COR-L47 (cell line): ENCODE results near the gene C16orf92.

ENCODE experiments used
- DNase-seq: peaks from one replicate; lab custom pipeline; 2025; lab: John Stamatoyannopoulos, UW

The C16orf92 gene

DNA sequence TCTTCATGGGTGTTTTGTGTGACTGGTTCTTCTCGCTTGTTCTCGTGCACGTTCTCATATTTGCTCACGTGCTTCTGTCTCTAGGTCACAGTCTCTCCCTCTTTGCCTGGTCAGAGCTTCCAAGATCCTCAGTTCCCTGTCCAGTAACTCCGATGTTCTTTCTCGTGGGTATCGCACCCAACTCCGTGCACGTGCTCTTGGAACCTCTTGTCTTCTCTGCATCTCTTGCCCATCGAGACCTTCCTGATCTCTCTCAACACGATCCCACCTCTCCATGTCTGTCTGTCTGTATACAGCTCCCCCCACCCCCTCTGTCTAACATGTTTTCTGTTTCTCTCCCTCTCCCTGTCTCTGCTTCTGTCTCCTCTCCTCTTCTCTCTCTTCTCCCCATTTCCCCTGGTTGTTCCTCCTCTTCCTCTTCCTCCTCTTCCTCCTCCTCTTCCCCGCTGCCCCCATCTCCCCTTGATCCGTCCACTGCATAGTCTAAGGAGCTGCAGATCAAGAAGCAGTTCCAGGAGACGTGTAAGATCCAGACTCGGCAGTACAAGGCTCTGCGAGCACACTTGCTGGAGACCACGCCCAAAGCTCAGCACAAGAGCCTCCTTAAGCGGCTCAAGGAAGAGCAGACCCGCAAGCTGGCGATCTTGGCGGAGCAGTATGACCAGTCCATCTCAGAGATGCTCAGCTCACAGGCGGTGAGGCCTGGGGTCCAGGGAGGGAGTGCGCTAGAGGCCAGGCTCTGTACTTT, 33.7 kb upstream of the C16orf92 start:
- DNase-seq, result no peak

DNA sequence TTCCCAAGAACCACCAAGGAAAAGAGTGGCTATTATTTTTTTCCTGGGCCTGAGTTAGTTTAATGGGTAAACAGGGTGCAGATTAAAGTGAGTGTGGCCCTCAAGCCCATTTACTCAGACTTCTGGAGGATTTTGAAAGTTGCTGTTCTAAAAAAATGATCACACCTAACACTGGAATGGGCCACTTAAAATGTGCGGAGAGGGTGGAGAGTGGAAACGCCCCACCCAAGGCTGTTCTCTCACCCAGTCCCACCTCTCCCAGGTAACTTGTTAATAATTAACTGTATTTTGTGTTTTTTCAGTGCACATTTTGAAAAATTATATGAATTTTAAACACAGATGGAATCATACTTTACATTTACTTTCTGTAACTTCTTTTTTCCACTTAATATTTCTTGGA, 33.0 kb upstream of the C16orf92 start:
- DNase-seq, result no peak

DNA sequence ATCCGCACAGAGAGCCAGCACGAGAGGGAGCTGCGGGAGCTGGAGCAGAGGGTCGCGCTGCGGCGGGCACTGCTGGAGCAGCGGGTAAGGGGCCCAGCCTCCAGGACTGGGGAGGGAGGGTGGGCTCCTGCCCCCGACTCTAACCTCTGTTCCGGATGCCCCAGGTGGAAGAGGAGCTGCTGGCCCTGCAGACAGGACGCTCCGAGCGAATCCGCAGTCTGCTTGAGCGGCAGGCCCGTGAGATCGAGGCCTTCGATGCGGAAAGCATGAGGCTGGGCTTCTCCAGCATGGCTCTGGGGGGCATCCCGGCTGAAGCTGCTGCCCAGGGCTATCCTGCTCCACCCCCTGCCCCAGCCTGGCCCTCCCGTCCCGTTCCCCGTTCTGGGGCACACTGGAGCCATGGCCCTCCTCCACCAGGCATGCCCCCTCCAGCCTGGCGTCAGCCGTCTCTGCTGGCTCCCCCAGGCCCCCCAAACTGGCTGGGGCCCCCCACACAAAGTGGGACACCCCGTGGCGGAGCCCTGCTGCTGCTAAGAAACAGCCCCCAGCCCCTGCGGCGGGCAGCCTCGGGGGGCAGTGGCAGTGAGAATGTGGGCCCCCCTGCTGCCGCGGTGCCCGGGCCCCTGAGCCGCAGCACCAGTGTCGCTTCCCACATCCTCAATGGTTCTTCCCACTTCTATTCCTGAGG, 32.0 kb upstream of the C16orf92 start:
- DNase-seq, result no peak

DNA sequence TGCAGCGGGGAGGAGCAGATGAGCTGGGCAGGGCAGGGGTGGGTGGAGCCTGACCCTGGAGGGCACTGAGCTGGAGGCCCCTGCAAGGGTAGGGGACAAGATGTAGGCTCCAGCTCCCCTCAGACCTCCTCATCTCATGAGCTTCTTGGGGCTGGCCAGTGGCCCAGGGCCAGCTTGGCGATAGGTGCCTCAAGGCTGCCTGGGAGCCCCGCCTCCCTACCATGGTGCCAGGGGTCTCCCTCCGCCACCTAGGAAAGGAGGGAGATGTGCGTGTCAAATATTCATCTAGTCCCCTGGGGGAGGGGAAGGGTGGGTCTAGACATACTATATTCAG, 31.5 kb upstream of the C16orf92 start:
- DNase-seq, result no peak

DNA sequence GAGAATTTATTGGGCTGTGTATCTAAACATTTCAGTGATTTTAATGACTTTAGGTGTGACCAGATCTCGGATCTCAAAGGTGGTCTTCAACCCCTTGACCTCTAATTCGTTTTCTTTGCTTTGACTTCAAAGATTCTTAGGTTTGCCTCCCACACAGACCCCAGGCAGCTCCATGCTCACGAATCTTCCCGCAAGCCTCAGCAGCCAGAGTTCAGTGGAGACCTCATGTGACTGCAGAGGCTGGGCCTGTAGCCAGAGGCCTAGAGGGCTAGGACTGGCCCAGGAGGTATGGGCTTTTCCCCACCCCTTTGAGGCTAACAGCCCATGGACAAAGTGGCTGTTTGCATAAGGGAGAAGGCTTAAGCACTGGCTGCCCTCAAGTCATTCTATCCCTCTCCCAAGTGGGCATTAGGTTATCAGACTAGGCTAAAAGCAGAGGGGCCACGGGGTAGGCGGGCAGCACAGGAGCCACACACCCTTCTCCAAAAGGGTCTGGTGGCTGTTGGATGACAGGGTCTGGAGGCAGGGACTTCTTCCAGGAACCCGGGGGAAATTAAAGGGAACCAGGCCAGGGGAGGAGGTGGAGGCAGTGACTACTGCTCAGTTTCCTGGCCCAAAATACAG, 30.5 kb upstream of the C16orf92 start:
- no peak for DNase-seq

DNA sequence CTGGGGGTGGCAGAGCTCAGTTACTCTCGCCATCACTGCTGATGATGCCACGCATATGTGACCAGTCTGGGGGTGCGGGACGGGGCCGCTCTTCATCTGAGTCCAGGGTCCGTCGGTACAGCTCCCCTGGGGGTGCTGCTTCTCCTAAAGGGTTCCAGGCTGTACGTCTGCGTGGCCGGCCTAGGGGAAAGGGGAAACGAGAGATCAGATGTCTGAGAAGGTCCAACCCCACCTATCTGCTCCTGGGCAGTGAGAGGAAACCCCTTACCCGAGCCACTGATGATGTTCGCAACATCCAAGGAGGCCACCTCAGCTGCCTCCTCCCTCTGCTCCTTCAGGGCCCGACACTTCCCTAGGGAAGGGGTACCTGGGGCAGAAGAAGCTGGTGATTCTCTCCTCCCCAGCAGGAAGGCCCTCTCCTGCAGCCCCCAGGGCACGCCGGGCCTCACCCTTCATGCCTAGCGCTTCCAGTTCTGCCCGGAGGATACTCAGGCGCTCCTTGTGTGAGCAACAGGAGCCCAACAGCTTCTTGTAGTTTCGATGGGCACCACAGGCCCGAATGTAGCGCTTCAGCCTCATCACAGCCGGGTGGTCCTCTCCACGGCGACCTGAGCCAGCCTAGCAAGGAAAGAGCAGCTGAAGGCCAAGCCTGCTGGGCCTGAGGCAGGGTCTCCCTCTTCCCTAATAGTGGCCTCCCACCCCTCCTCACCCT, 29.7 kb upstream of the C16orf92 start:
- DNase-seq, result no peak

DNA sequence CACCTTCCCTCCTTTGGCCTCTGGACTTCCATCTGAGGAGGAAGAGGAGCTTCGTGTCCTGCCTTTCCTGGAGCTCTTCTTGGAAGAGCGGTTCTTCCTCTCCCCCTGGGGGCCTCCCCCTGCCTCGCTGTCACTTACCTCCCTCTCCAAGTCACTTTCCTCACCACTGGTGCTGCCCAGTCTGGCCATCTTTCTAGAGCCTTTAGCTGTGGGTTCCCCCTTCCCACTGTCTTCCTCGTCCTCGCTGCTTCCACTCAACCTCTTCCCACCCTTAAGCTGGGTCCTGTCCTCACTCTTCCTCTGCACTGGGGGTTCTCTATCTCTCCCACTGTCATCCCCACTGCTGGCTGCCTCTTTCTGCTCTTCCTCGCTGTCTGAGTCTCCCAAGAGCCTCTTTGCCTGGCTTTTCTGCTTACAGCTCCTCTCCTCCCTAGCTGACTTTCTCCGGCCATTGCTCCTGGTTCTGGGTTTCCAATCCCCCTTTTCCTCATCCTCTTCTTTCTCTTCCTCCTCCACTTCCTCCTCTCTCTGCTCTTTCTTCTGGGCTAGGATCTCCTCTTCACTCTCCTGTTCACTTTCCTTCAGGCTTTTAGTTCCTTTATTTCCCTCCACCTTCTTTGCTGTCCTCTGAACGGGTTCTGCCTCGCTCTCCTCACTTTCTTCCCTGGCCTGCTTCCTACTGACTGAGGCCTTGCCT, 28.9 kb upstream of the C16orf92 start:
- DNase-seq, result no peak

DNA sequence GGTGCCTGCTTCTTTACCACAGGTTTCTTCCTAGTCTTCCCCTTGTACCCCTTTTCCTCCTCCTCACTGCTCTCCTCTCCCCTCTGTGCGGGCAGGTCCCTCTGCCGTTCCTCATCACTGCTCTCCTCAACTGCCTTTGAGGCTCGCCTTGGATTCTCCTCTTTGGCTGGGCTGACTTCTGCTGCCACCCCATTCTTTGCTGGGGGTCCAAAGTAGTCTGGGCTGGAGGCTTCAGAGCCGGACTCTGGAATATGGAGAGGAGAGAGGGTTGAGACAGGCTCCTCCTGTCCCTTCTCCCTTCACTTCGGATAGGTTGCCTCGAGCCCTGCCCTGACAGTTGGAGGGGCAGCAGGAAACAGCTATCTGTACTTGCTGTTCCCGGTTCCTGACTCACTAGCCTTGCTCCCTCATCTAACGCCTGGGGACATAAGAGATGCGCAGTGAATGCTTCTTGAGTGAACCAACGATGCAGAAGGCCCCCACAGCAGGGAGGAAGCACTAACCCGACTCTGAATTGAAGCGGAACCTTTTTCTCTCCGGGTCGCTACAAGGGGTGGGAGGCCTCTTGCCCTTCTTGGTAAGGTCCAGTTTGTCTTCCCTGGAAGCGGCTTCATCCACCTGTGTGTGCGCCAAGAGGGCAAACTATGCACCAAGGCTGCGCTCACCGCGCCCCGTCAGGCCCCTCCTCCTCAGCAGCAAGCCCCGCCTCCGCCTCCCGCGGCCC, 28.2 kb upstream of the C16orf92 start:
- DNase-seq, result no peak

DNA sequence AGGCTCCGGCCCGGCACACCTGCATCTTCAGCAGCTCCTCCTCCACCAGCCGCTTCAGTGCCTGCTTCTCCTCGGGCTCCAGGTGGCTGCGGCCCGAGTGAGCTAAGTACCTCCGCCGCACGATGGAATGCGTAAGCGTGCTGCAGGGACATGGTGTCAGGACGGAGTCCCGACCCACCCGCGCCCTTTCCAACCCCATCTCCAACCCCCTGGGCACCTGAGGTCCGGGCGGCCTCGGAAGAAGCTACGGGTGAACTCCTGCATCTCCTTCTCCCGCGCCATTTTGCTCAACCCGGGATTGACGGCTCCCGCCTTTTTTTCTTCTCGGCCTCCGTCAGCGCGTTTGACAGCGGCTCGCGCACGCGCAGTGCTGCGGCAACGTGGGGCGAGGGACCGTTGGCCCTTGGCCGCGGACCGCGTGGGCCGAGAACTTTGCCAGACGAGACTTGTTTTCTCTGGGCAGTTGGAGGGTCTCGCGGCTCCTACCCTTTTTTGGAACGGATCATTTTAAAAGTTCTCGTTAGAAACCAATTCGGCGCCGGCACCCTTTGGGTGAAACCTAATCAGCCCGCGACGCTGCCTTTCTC, 27.6 kb upstream of the C16orf92 start, which contains the start of gene HIRIP3:
Gene HIRIP3, minus strand, starts transcription at position 294 of the 587 bp plus-strand sequence. Its CDS starts 12 bp downstream, at position 282.
- peak; percentile 88 for DNase-seq

DNA sequence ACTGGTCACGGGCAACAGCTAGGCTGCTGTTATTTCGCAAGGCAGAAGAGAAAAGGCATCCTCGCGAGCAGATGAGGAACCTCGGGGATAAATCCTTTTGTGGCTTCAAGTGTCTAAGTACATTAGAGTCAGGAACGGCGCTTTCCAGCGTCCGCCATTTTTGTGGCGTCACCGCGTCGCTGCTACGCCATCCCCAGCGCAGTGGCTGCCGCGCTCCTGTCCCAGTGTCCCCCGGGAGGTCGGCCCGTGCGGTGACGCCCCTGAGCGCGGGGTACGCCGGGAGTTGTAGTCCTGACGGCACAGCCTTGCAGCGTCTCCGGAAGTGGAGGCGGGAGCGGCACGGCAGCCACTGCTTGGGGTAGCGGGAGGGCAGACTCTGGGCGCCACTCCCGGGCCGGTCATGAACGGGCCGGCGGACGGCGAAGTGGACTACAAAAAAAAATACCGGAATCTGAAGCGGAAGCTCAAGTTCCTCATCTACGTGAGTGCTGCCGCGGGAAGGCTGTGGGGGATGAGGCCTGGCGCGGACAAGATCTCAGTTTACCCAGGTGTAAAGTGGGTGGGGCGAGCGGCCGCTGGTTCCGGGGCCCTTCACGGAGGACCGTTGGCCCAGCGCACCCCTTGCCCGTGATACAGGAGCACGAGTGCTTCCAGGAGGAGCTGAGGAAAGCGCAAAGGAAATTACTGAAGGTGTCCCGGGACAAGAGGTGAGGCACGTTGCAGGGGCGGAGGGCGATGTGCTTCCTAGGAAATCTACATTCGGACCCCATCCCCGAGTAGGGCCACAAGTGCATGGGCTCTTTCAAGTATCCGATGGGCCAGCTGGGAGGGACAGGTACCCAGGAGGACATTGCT, 26.9 kb upstream of the C16orf92 start, which contains the start of gene INO80E:
Gene INO80E, plus strand, starts transcription at position 331 of the 855 bp plus-strand sequence. Its CDS starts 70 bp downstream, at position 401.
- DNase-seq, result peak; percentile 95

DNA sequence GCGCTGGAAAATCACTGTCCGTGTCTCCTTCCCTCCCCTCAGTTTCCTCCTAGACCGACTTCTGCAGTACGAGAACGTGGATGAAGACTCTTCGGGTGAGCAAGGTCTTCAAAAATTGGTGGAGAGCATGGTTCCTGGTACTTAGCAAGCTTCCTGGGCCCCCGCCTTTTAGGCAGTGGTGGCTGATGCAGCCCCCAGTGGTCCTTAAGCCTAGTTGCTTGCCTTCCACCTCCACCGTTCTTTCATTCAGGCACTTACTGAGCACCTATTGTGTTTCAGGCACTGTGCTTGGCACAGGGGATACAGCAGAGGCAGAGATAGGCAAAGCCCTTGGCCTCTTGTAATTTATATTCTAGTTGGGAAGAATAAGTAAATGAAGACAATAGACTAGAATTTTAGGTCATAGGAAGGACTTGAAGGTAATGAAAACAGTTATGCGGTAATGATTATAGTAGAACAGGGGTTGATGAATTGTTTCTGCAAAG, 26.2 kb upstream of the C16orf92 start:
- DNase-seq, result no peak

DNA sequence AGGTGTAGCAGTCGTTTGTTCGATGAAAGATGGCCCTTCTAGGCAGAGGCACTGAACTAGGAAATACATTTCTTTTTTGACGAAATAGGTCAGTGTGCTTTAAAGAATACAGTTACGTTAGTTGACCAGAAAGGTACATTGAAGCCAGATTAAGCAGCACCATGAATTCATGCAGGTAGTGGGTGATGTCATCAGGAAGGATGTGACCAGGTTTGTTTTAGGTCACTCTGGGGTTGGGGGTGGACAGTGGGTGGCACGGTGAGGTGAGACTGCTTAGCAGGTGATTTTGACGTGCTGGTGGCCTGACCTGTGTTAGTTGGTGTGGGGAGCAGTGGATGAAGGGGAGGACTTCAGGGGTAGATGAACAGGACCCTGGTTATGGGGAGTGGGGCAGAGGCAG, 23.4 kb upstream of the C16orf92 start:
- DNase-seq, result no peak

DNA sequence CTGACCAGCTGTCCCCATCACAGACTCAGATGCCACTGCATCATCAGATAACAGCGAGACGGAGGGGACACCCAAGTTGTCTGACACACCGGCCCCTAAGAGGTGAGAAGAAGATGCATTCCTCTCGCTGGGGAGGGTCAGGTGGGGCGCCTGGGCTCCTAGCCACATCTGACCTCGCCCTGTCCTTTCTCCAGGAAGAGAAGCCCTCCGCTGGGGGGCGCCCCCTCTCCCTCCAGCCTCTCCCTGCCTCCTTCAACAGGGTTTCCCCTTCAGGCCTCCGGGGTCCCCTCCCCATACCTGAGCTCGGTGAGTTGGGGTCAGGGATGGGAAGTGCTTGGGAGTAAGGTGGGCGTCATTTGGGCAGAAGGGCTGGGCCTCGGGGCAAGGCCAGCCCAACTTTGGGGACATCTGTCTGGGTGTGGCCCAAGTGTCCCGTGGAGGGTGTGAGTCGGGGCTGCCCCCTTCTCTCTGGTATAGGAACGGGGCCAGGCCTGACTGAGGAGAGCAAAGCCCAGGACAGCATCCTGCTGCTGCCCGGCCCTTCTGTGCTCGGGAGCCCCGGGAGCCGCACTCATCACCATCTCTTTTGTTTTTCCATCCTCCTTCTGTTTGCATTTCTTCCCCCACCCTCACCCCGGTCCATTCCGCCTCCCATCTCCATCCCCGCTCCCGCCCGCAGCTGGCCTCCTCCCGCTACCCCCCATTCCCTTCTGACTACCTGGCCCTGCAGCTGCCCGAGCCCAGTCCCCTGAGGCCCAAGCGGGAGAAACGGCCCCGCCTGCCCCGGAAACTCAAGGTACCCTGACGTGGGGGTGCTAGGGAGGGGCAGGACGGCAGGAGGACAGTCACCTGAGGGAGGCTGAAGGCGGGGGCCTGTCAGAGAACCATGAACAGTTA, 22.0 kb upstream of the C16orf92 start:
- no peak for DNase-seq

DNA sequence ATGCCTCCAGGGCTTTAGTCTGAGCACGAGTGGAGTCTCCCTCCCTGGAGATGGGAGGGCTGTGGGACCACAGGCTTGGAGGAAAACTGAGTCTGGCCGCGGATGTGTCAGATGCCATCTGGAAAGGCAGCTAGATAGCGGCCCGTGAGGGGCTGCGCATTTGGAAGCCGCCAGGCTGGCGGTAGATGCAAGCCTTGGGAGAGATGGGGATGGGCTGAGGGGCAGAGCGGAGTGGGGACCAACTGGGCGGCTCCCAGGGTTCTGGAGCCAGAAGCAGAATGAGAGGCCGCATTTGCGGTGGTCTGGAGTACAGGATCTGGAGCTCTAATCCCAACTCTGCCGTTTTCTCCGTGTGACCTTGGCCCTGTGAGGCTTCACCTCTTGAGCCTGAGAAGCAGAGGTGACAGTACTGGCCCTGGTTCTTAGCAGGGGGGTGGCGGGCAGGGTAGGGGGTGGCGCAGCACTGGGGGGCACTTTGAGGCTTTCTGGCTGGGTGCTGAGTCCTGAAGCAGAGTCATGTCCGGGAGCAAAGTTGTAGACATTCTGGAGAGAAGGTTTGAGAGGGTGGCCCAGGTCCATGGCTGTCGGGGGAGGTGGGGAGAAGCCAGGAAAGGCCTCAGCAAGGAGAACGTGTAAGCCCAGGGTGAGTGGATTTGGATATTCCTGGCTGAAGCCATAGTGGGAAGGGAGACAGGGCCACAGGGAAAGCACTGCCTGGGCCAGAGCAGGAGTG, 20.2 kb upstream of the C16orf92 start:
- DNase-seq, result no peak

DNA sequence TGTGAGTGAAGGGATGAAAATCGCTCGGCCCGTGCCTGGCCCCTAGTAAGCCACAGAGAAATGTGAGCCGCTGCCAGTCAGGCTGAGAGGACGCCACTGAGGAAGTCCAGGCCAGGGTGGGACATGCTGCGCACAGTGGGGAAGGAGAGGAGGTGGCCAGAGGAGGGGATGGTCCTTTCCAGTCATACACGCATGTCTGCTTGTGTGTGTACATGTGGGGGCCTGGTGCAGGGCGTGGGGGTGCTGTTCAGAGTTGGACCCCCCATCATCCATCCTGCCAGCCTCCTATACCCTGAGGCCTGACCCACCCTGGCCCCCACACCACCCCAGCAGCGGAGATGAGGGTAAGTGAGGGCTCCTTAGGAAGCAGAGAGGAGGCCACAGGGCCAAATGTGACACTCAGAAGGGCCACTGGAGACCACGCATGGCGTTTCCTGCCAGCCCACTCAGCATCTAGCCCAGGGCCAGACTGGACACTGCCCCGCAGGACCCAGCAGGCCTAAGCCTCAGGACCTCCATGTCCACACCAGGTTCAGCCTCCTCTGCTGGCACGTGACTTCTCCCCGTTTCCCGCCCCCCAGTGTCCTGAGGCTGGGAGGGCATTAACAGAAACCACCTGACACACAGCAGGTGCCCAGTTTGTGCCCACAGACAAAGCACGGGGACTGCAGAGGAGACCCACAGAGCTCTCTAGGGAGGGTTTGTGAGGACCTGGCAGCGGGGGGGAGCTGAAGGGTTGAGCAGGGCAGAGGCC, 19.2 kb upstream of the C16orf92 start:
- no peak for DNase-seq

DNA sequence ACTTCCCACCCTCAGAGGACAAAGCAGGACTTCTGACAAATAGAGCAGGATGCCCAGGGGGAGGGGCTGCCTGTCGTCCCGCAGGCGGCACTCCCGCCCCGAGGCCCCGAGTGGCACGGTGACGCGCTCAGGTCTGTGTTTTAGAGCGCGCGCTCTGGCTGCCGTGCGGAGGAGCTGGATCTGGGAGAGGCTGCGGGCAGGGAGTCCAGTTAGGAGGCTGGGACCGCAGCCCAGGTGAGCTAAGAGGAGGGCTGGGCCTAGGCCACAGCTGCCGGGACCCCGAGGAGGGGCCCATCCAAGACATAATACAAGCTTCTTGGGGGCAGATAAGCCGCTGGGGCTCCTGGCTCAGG, 18.6 kb upstream of the C16orf92 start:
- DNase-seq, result no peak

DNA sequence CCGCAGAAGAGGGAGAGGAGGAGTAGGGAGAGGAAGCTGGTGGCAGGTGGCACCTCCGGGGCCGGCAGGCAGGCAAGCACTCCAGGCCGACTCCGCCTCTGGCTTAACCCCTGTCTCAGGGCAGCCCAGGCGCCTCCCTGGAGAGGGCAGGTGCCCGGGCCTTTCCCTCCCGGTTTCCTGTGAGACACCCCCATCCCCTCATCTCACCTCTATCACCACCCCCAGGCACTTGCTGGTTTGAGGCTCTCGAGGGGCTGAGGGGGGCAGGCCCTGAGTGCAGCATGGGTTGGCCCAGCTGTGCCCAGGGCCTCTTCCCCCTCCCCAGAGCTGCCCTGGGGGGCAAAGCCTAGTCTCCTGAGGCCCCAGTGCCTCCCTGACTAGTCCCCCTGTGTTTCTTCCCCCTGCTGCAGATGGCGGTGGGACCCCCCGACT, 18.2 kb upstream of the C16orf92 start:
- DNase-seq, result no peak
